Astrocyte (in vitro differentiated cells and primary cell): ENCODE results near the gene TMEM119. TPM values are rescaled to one million over a fixed set of nuclear protein-coding genes. Genes with fewer than 3 reads are reported as not detected.
"Not testable (repeated sequence)": the region's sequence is repeated elsewhere in the genome, so short reads cannot be mapped to it uniquely, and the experiment has no call there.

Source experiments
- DNase-seq: peaks from one replicate; pipeline ENCODE4 v3.0.0-alpha.2; 2010; ENCODE audit warnings: low read depth
- FAIRE-seq: peaks from 2 replicates; lab custom pipeline; 2011; peaks lifted over from hg19 to GRCh38; lab: Jason Lieb, UNC
- H2AFZ ChIP-seq: 2 replicates; pipeline ENCODE4 v1.6.0; 2012; ENCODE audit warnings: low read depth, low read length, inconsistent platforms
- H3K27ac ChIP-seq: 2 replicates; pipeline ENCODE4 v1.5.1; 2011; ENCODE audit warnings: low read depth, low read length, inconsistent platforms
- H3K27me3 ChIP-seq: 2 replicates; pipeline ENCODE4 v1.6.0; 2011; ENCODE audit warnings: low read length, inconsistent platforms; ENCODE audit not compliant: insufficient read depth
- H3K36me3 ChIP-seq: 2 replicates; pipeline ENCODE4 v1.5.1; 2011; ENCODE audit warnings: low read length, inconsistent platforms; ENCODE audit not compliant: insufficient read depth
- H3K4me1 ChIP-seq: 2 replicates; pipeline ENCODE4 v1.5.1; 2011; ENCODE audit warnings: low read length, inconsistent platforms; ENCODE audit not compliant: insufficient read depth
- H3K4me2 ChIP-seq: 2 replicates; pipeline ENCODE4 v1.6.0; 2012; ENCODE audit warnings: low read length, inconsistent platforms
- H3K4me3 ChIP-seq: 2 replicates; pipeline ENCODE4 v1.5.1; 2011; ENCODE audit warnings: low read depth, mild to moderate bottlenecking, low read length, inconsistent platforms; ENCODE audit not compliant: insufficient read depth
- H3K79me2 ChIP-seq: 2 replicates; pipeline ENCODE4 v1.6.0; 2012; ENCODE audit warnings: mild to moderate bottlenecking, low read length, inconsistent platforms; ENCODE audit not compliant: insufficient read depth
- H3K9ac ChIP-seq: 2 replicates; pipeline ENCODE4 v1.6.0; 2012; ENCODE audit warnings: mild to moderate bottlenecking, low read length, inconsistent platforms
- H3K9me3 ChIP-seq: 2 replicates; pipeline ENCODE4 v1.5.1; 2012; ENCODE audit warnings: low read depth, mild to moderate bottlenecking, low read length, inconsistent platforms; ENCODE audit not compliant: insufficient read depth
- H4K20me1 ChIP-seq: 2 replicates; pipeline ENCODE4 v1.6.0; 2012; ENCODE audit warnings: low read length, inconsistent platforms; ENCODE audit not compliant: insufficient read depth
- H3K27ac Mint-ChIP-seq: one replicate; pipeline ENCODE4 v1.8.0; 2021; ENCODE audit warnings: mild to moderate bottlenecking, mixed read lengths; ENCODE audit not compliant: unreplicated experiment
- H3K27me3 Mint-ChIP-seq: one replicate; pipeline ENCODE4 v1.8.0; 2021; ENCODE audit warnings: low read depth, mixed read lengths; ENCODE audit not compliant: unreplicated experiment
- H3K36me3 Mint-ChIP-seq: one replicate; pipeline ENCODE4 v1.8.0; 2021; ENCODE audit warnings: low read depth, mixed read lengths; ENCODE audit not compliant: unreplicated experiment
- H3K4me1 Mint-ChIP-seq: one replicate; pipeline ENCODE4 v1.8.0; 2021; ENCODE audit warnings: low read depth, mixed read lengths; ENCODE audit not compliant: unreplicated experiment
- H3K4me3 Mint-ChIP-seq: one replicate; pipeline ENCODE4 v1.8.0; 2021; ENCODE audit warnings: mild to moderate bottlenecking, moderate library complexity, mixed read lengths; ENCODE audit not compliant: unreplicated experiment
- H3K9me3 Mint-ChIP-seq: one replicate; pipeline ENCODE4 v1.8.0; 2021; ENCODE audit warnings: mild to moderate bottlenecking, mixed read lengths; ENCODE audit not compliant: unreplicated experiment
- CTCF ChIP-seq: IDR thresholded peaks from 2 replicates; pipeline ENCODE4 v1.5.1; 2011; ENCODE audit warnings: low read depth, mild to moderate bottlenecking, inconsistent platforms, low read length, moderate library complexity; ENCODE audit not compliant: insufficient read depth
- EZH2 ChIP-seq: IDR thresholded peaks from 2 replicates; pipeline ENCODE4 v1.6.1; 2012; ENCODE audit warnings: mild to moderate bottlenecking, low read length, inconsistent platforms; ENCODE audit not compliant: insufficient read depth
- total RNA-seq: library from RNA; stranded (reverse); gene quantifications from 2 replicates; pipeline ENCODE4 v1.2.1, GENCODE V29; 2021

Gene TMEM119
- total RNA-seq, 1 donor from 2014 or later = 0.91 TPM

DNA sequence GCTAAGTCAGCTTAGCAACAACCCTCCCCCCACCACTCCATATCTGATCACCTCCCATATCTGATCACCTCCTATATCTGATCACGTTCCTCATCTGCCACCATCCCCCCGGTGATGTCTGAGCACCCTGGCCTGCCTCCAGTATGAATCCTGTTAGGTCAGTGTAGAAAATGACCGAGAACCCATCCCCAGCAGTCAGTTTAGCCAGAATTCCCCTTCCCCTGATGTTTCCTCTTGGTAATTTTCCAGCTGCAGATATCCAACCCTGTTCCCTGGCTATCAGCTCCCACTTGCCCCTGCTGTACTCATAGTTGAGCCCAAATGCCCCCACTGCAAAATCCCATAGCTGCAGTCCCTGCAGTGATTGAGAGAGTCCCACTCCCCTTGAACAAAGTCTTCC, 23.3 kb upstream of the TMEM119 start:
- Histone ChIP-seq H3K27me3 (no peaks in the 10 kb centered on the region), H3K9ac (no peak overlapping the region), H3K4me3 (no peak overlapping the region), H2AFZ (no peak overlapping the region), H3K4me1 (peaks cover 11% of the 10 kb centered on the region), H3K27ac (no peak overlapping the region), H3K4me2 (no peak overlapping the region), H4K20me1 (no peaks in the 10 kb centered on the region), H3K79me2 (no peaks in the 10 kb centered on the region), H3K9me3 (peaks cover under 1% of the 10 kb centered on the region), H3K36me3 (no peaks in the 10 kb centered on the region)
- peaks cover 14% of the 10 kb centered on the region for H3K36me3 Mint-ChIP-seq
- TF ChIP-seq EZH2 (no peak), CTCF (no peak)
- peaks cover 19% of the 10 kb centered on the region for H3K4me1 Mint-ChIP-seq
- H3K4me3 Mint-ChIP-seq = no peak overlapping the region
- DNase-seq (no peak), FAIRE-seq (no peak)
- H3K9me3 Mint-ChIP-seq = peaks cover 3% of the 10 kb centered on the region
- H3K27ac Mint-ChIP-seq = no peak overlapping the region
- H3K27me3 Mint-ChIP-seq = no peaks in the 10 kb centered on the region

GRCh38 chr12:108620236-108620879, 22.5 kb upstream of the TMEM119 start:
- H3K27me3 Mint-ChIP-seq = no peaks in the 10 kb centered on the region
- no peak overlapping the region for H3K27ac ChIP-seq
- DNase-seq = no peak
- no peaks in the 10 kb centered on the region for H3K79me2 ChIP-seq
- FAIRE-seq = no peak
- no peaks in the 10 kb centered on the region for H3K36me3 ChIP-seq
- peaks cover 4% of the 10 kb centered on the region for H3K9me3 ChIP-seq
- H3K9ac ChIP-seq = no peak overlapping the region
- no peak for TF ChIP-seq EZH2
- H3K4me3 Mint-ChIP-seq = no peak overlapping the region
- H3K4me1 ChIP-seq = peaks cover 11% of the 10 kb centered on the region
- no peak overlapping the region for H3K4me2 ChIP-seq
- no peak overlapping the region for H3K4me3 ChIP-seq
- H3K9me3 Mint-ChIP-seq = peaks cover 5% of the 10 kb centered on the region
- H3K4me1 Mint-ChIP-seq = peaks cover 19% of the 10 kb centered on the region
- H4K20me1 ChIP-seq = no peaks in the 10 kb centered on the region
- peaks cover 14% of the 10 kb centered on the region for H3K36me3 Mint-ChIP-seq
- H3K27me3 ChIP-seq = no peaks in the 10 kb centered on the region
- H2AFZ ChIP-seq = no peak overlapping the region
- H3K27ac Mint-ChIP-seq = no peak overlapping the region

DNA sequence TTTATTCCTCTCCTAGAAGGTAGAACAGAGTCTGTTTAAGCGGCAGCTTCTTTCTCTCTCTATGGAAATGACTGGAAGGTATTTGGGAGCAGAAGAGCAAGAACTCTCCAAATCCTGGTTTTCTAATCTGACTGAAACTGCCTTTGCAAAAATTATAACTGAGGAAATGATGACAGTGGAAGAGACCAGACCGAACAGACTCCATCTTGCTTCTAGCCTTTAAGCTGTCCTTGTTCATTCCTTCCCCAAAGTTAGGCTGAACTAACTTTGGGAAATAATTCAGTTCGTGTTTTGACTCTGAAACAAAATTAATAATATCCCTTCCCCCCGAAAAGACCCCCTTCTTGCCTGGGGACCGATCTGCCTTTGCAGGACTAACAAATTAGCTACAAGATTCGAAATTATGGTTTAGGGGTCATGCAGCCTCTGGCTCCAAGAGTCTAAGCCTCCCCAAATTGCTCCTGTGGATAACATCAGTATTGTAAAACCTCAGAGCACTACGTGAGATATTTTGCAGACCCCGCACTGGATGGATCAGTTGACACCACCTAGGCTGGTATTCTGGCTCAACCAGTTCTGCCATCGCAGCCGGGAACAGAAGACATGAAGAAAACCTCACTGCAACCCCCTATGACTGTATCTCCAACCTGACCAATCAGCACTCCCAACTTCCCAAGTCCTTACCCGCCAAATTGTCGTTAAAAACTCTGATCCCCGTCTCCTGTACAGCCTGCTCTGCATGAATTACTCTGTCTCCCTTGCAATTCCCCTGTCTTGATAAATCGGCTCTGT, 21.7 kb upstream of the TMEM119 start:
- Histone ChIP-seq H3K4me1 (peaks cover 11% of the 10 kb centered on the region), H3K4me2 (no peak overlapping the region), H2AFZ (no peak overlapping the region), H3K27me3 (no peaks in the 10 kb centered on the region), H4K20me1 (no peaks in the 10 kb centered on the region), H3K9me3 (peaks cover 4% of the 10 kb centered on the region), H3K4me3 (no peak overlapping the region), H3K9ac (no peak overlapping the region), H3K36me3 (no peaks in the 10 kb centered on the region), H3K27ac (no peak overlapping the region), H3K79me2 (no peaks in the 10 kb centered on the region)
- H3K27me3 Mint-ChIP-seq = no peaks in the 10 kb centered on the region
- H3K4me1 Mint-ChIP-seq = peaks cover 19% of the 10 kb centered on the region
- H3K9me3 Mint-ChIP-seq = peaks cover 5% of the 10 kb centered on the region
- no peak overlapping the region for H3K4me3 Mint-ChIP-seq
- no peak for DNase-seq
- no peak for FAIRE-seq
- H3K36me3 Mint-ChIP-seq = peaks cover 14% of the 10 kb centered on the region
- no peak for TF ChIP-seq EZH2
- no peak for TF ChIP-seq CTCF
- H3K27ac Mint-ChIP-seq = peak overlapping the region; percentile 20

DNA sequence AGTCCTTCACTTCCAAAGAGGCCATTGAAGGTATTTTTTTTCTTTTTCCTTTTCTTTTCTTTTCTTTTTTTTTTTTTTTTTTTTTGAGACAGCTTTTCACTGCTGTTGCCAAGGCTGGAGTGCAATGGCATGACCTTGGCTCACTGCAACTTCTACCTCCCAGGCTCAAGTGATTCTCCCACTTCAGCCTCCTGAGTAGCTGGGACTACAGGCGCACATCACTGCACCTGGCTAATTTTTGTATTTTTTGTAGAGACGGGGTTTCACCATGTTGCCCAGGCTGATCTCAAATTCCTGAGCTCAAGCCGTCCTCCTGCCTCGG, 21.0 kb upstream of the TMEM119 start:
- not testable (repeated sequence) for H2AFZ ChIP-seq, H4K20me1 ChIP-seq, H3K9me3 Mint-ChIP-seq, H3K9me3 ChIP-seq, H3K9ac ChIP-seq, H3K27me3 ChIP-seq, H3K27me3 Mint-ChIP-seq, H3K4me3 Mint-ChIP-seq, H3K4me2 ChIP-seq, H3K27ac ChIP-seq, H3K36me3 ChIP-seq, FAIRE-seq, H3K79me2 ChIP-seq, DNase-seq, H3K4me3 ChIP-seq
- Mint-ChIP-seq H3K27ac (peak overlapping the region; percentile 82), H3K4me1 (peaks cover 19% of the 10 kb centered on the region), H3K36me3 (peaks cover 14% of the 10 kb centered on the region)
- peaks cover 11% of the 10 kb centered on the region for H3K4me1 ChIP-seq
